Activated naive CD8-positive, alpha-beta T cell treated with anti-CD3 and anti-CD28 coated beads for 36 hours (primary cell): ENCODE data around the gene CD84. TPM values are rescaled to one million over a fixed set of nuclear protein-coding genes. Genes with fewer than 3 reads are reported as not detected.

Experiments used
- DNase-seq: peaks from one replicate; pipeline ENCODE4 v3.0.0; 2021
- H3K27ac Mint-ChIP-seq: one replicate; pipeline ENCODE4 v1.8.0; 2022; ENCODE audit warnings: mild to moderate bottlenecking, moderate library complexity, mixed read lengths
- H3K27me3 Mint-ChIP-seq: one replicate; pipeline ENCODE4 v1.8.0; 2022; ENCODE audit warnings: mild to moderate bottlenecking, mixed read lengths
- H3K36me3 Mint-ChIP-seq: one replicate; pipeline ENCODE4 v1.8.0; 2021; ENCODE audit warnings: mild to moderate bottlenecking, mixed read lengths
- H3K4me1 Mint-ChIP-seq: one replicate; pipeline ENCODE4 v1.8.0; 2021; ENCODE audit warnings: mixed read lengths
- H3K4me3 Mint-ChIP-seq: one replicate; pipeline ENCODE4 v1.8.0; 2022; ENCODE audit warnings: mild to moderate bottlenecking, moderate library complexity, mixed read lengths
- H3K9me3 Mint-ChIP-seq: one replicate; pipeline ENCODE4 v1.8.0; 2022; ENCODE audit warnings: mixed read lengths
- total RNA-seq, 2 experiments: library from RNA; stranded (reverse); gene quantifications; one replicate each; pipeline ENCODE4 v1.2.3, GENCODE V29; 2021

CD84 gene
- total RNA-seq, 2 experiments from 2014 or later: 13.5 to 13.7 TPM

DNA sequence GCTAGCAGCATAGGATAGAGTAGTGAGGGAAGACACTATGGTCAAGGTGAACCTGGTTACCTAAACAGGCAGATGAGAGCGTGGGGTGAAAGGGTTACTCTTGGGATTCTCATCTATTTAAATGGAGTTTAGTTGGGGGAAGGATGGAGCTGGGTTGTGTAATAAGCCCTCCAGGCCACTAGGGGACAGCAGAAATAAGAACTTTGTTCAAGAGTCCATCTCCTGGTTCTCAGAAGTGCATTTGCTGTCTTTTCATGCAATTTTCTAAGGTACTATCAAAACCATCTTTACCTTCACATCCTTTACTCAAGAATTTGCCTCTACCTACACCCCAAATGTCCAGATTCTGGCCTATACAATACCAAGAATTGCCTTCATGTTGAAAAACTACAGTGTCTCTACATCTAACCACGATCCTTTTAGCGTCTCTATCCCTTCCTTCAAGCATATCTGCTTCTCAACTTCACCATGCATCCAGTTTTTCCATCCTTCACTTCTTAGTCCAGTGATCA is 39.5 kb upstream of the CD84 start:
- Mint-ChIP-seq H3K4me1 (peaks cover 45% of the 10 kb centered on the region), H3K36me3 (peaks cover 69% of the 10 kb centered on the region), H3K27ac (peak overlapping the region; percentile 36), H3K27me3 (no peaks in the 10 kb centered on the region), H3K9me3 (peaks cover 1% of the 10 kb centered on the region), H3K4me3 (no peak overlapping the region)
- no peak for DNase-seq

DNA sequence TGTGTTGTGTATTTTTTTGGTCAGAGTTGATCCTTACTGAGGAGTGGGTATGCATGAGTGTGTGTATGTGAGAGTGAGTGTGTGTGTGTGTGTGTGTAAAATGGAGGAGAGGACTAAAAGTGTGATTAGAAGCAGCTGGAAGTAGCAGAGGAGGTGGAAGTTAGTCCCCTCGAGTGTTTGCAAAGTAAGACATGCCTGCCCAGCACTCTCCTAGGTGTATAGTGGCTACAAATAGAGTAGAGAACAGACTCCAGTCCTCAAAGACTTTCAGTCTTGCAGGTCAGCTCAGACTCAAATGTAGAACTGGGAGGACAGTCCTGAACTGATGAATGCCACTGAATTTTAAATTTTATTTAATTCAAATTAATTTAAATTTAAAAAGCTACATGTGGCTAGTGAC is 39.0 kb upstream of the CD84 start:
- Mint-ChIP-seq H3K4me1 (peaks cover 41% of the 10 kb centered on the region), H3K36me3 (peaks cover 68% of the 10 kb centered on the region), H3K9me3 (peaks cover under 1% of the 10 kb centered on the region), H3K4me3 (no peak overlapping the region), H3K27ac (no peak overlapping the region), H3K27me3 (no peaks in the 10 kb centered on the region)
- no peak for DNase-seq

DNA sequence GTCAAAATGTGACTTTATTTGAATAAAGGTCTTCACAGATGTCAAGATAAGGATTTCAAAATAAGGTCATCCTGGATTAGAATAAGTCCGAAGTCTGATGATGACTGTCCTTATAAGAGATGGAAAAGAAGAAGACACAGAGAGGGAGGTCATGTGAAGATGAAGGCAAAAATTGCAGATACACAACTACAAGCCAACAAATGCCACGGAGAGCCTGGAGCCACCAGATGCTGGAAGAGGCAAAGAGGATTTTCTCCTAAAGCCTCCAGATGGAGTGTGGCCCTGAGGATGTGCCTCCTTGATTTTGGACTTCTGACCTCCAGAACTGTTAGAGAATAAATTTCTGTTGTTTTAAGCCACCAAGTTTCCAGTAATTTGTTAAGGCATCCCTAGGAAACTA is 36.4 kb upstream of the CD84 start:
- Mint-ChIP-seq H3K4me1 (peaks cover 25% of the 10 kb centered on the region), H3K27ac (no peak overlapping the region), H3K9me3 (no peaks in the 10 kb centered on the region), H3K27me3 (no peaks in the 10 kb centered on the region), H3K4me3 (no peak overlapping the region), H3K36me3 (peaks cover 56% of the 10 kb centered on the region)
- no peak for DNase-seq

DNA sequence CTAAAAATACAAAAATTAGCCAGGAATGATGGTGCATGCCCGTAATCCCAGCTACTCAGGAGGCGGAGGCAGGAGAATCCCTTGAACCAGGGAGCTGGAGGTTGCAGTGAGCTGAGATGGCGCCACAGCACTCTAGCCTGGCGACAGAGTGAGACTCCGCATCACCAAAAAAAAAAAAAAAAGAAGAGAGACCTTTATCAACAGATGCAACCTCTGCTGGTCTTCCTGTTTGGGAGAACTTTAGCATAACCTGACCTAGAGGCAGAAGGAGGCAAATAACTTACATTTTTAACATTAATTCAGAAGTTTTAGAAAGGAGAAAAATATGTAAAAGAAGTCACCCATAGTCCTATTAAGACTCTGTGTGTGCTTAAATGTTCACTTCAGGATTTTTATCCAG is 35.1 kb upstream of the CD84 start:
- no peak for DNase-seq
- Mint-ChIP-seq H3K9me3 (no peaks in the 10 kb centered on the region), H3K27ac (no peak overlapping the region), H3K4me3 (no peak overlapping the region), H3K36me3 (peaks cover 48% of the 10 kb centered on the region), H3K27me3 (no peaks in the 10 kb centered on the region), H3K4me1 (peaks cover 21% of the 10 kb centered on the region)

DNA sequence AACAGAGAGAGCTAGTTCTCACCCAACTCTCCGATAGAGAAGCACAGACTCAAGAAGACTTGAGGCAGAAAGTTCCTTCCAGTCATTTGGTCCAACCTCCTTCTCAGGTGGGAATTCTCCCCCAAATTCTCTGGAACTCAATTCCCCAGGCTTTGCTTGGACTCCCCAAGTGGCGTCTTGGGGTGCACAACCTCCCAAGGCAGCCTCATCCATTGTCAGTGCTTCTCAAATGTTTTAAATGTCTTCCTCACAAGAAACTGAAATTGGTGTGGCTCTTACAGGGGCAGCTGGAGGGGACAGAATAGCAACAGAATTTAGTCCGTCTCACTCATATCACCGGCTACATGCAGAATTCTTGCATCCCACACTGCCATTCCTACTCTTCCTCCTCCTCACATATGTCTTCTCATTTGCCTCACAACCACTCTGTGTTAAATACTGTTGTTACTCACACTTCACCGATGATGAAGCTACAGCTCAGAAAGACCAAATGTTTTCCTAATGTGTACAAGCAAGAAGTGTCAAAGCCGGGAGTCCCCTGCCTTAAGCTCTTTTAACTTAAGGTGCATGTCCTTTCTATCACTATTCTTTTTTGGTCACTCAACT is 33.4 kb upstream of the CD84 start:
- no peak overlapping the region for H3K27ac Mint-ChIP-seq
- H3K4me3 Mint-ChIP-seq: no peak overlapping the region
- H3K4me1 Mint-ChIP-seq: peaks cover 20% of the 10 kb centered on the region
- no peaks in the 10 kb centered on the region for H3K9me3 Mint-ChIP-seq
- H3K27me3 Mint-ChIP-seq: no peaks in the 10 kb centered on the region
- H3K36me3 Mint-ChIP-seq: peaks cover 37% of the 10 kb centered on the region
- no peak for DNase-seq

DNA sequence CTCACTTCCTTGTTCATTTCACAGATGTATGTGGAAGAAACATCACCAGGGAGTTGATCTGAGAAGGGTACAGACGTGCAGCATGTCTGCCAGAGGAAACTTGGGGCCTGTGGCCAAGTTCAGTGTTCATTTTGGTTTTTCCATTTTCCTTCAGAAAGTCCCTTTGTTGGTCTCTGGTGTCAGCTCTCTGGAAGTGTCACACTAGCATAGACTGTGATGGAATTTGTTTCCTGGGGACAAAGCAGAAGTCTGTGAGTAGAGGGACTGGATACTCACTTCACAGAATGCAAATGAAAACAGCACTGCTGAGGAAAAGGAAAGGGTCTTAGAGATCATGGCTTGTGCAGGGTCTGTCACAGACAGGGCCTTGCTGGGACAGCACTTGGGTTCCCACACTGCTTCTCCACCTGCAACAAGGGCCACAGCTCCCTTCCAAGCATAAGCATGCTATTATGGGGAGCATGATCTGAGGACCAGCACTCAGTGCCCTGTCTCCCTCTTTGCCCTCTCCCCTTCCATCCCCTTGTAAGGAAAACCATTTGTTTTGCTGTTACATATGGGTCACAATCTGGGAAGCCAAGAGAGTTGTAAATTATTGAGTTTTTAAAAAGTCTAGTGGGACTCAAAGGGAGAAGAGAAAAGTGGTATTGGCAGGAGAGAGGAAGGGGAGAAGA is 31.4 kb upstream of the CD84 start:
- Mint-ChIP-seq H3K4me3 (no peak overlapping the region), H3K27ac (peak overlapping the region; percentile 57), H3K36me3 (peaks cover 35% of the 10 kb centered on the region), H3K27me3 (no peaks in the 10 kb centered on the region), H3K9me3 (no peaks in the 10 kb centered on the region), H3K4me1 (peaks cover 38% of the 10 kb centered on the region)
- no peak for DNase-seq

DNA sequence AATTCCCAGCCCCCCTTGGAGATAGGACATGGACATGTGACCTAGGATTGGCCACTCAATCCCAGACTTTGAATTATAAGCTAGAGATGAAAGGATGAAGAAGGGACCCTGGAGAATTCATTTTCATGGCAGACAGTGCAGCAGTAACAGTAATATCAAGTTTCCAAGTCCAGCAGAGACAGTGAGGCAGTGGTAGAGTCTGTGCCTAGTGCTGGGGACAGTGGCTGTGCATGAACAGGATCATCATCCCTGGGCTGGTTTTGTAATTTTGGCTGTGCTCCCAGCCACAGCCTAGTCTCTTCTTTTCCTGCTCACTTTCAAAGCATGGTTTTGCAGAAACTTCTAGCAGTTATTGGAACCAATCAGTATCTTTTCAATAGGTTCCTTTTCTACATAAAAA is 29.6 kb upstream of the CD84 start:
- peaks cover 46% of the 10 kb centered on the region for H3K4me1 Mint-ChIP-seq
- H3K4me3 Mint-ChIP-seq: no peak overlapping the region
- H3K36me3 Mint-ChIP-seq: peaks cover 37% of the 10 kb centered on the region
- peaks cover 10% of the 10 kb centered on the region for H3K9me3 Mint-ChIP-seq
- H3K27ac Mint-ChIP-seq: no peak overlapping the region
- no peak for DNase-seq
- no peaks in the 10 kb centered on the region for H3K27me3 Mint-ChIP-seq

DNA sequence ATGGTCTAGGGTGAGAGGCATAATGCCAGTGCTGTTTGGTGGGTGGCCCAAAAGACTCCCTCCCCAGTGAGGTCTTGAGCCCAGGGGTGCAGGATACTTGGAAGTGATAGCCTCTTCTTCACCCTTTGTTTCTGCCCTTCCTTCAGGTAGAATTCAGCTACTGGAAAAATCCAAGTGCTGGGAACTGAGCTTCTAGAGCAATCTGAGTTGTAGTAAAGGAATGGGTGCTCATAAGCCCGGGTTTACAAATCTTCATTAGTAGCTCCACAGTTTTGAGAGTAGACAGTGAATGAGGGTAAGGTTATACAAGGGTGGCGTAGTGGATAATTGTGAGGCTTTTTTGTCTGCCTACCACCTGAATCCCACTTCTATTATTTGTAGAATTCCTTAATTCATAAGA is 29.2 kb upstream of the CD84 start:
- Mint-ChIP-seq H3K27me3 (no peaks in the 10 kb centered on the region), H3K9me3 (peaks cover 12% of the 10 kb centered on the region), H3K4me1 (peaks cover 43% of the 10 kb centered on the region), H3K27ac (no peak overlapping the region), H3K4me3 (no peak overlapping the region), H3K36me3 (peaks cover 33% of the 10 kb centered on the region)
- no peak for DNase-seq

DNA sequence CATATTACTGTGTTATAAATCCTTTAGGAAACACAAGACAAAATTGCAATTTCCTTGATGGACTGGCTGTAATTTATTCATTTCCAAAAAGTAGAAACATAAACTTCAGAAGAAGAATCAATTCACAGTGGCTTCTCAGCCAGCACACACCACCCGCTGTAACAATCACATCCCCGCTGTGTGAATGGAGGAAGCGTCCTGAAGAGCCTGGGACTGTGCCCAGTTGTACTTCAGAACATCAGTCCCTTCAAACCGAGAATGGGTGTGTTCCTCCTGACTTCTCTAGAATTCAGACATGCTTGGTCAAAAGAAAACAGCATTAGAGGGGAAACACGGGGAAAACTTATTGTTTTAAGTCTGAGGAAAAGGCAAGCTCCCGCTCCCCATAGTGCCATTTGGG is 28.8 kb upstream of the CD84 start:
- H3K4me1 Mint-ChIP-seq: peaks cover 43% of the 10 kb centered on the region
- no peak overlapping the region for H3K4me3 Mint-ChIP-seq
- H3K36me3 Mint-ChIP-seq: peaks cover 32% of the 10 kb centered on the region
- no peak for DNase-seq
- H3K27ac Mint-ChIP-seq: peak overlapping the region; percentile 57
- no peaks in the 10 kb centered on the region for H3K27me3 Mint-ChIP-seq
- peaks cover 14% of the 10 kb centered on the region for H3K9me3 Mint-ChIP-seq

DNA sequence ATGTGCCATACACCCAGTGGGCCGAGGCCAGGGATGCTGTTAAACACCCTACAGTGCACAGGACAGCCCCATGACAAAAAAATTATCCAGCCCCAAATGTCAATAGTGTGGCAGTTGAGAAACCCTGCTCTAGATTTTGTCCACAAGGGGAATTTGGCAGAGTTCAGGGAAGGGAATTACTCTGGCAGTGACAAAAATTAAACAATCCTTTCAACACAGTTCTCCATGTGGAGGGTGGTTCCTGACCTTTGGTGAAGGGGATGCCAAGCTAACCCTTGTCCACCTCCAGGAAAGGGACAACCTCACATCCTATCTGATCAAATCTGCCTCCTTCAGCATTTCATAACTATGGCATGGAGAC is 28.4 kb upstream of the CD84 start:
- Mint-ChIP-seq H3K27ac (peak overlapping the region; percentile 88), H3K36me3 (peaks cover 34% of the 10 kb centered on the region), H3K4me1 (peaks cover 43% of the 10 kb centered on the region), H3K27me3 (no peaks in the 10 kb centered on the region), H3K4me3 (no peak overlapping the region), H3K9me3 (peaks cover 17% of the 10 kb centered on the region)
- no peak for DNase-seq

DNA sequence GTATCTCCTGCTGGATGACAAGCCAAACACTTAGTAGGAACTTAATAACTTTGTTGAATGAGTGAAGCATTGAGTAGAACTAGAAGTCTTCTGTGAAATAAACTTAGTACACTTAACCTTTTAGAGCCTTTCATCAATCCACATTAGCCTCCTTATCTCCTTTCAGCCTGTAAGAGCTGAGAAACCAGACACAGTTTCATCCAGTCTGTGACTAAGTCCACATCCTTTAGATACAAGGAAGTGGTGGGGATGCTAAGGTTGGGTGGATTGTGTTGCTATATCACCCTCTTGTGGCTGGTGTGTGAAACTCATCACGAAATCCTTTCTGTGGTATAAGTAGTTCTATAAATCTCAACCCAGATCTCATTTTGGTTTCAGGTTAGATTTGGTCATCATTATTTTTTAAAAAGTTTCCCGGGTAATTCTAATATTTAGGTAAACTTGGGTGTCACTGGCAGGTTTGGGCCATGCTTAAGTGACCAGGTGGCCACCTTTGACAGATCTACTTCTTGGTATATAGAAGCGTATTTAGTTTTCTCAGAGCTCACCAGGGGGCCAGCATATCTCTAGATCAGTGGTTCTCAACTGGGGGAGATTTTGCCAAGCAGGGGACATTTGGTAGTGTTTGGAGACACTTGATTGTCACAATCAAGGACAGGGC is 27.8 kb upstream of the CD84 start:
- H3K27ac Mint-ChIP-seq: peak overlapping the region; percentile 88
- H3K4me3 Mint-ChIP-seq: peak overlapping the region; percentile 20
- H3K9me3 Mint-ChIP-seq: peaks cover 20% of the 10 kb centered on the region
- H3K27me3 Mint-ChIP-seq: no peaks in the 10 kb centered on the region
- H3K36me3 Mint-ChIP-seq: peaks cover 32% of the 10 kb centered on the region
- peak; percentile 52 for DNase-seq
- H3K4me1 Mint-ChIP-seq: peaks cover 43% of the 10 kb centered on the region

DNA sequence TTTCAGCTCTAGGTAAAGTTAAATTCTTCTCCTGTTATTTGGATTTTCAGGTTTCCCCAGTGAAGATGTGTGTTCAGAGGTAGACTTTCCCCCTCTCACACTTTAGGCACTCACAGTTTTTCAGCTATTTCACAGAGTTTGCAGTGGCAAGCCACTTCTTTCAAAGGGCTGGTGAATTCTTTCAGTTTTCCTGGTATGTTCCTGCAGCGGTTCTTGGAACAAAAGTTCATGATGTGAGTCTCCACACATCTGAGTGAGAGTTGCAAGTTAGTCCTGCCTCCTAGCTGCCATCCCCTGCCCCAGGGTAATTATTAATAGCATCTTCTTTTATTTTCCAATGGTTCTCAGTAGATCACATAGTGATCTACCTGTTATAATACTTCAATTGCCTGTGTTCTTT is 27.3 kb upstream of the CD84 start:
- Mint-ChIP-seq H3K27me3 (no peaks in the 10 kb centered on the region), H3K36me3 (peaks cover 37% of the 10 kb centered on the region), H3K27ac (peak overlapping the region; percentile 88), H3K4me3 (peak overlapping the region; percentile 20), H3K4me1 (peaks cover 43% of the 10 kb centered on the region), H3K9me3 (peaks cover 26% of the 10 kb centered on the region)
- no peak for DNase-seq

DNA sequence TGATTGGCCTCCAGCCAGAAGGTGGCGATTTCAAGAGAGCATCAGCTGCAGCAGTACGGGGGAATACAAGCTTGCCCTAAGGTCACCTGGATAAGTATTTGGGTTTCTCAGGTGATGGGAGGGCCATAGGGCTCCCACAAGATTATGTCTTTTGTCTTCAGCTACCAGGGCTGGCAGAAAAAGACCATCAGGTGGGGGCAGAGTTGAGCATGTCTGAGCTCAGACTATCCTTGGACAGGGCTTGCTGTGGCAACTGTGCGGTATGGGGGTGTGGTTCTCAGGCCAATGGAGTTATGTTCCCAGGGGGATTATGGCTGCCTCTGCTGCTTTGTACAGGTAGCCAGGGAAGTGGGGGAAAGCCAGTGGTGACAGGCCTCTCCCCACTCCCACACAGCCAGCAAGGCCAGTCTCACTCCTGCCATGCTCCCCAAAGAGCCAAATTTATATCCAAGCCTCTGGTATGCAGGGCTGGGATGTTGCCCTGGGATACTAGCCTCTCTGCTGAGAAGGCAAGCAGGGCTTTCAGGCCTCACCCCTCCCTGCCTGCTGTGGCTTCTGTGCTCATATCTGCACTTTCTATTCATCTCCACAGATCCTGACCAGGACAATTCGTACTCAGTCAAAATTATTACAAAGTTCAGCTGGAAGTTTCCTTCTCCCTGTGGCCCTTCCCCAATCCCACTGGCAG is 26.6 kb upstream of the CD84 start:
- H3K4me1 Mint-ChIP-seq: peaks cover 38% of the 10 kb centered on the region
- H3K4me3 Mint-ChIP-seq: no peak overlapping the region
- H3K36me3 Mint-ChIP-seq: peaks cover 38% of the 10 kb centered on the region

DNA sequence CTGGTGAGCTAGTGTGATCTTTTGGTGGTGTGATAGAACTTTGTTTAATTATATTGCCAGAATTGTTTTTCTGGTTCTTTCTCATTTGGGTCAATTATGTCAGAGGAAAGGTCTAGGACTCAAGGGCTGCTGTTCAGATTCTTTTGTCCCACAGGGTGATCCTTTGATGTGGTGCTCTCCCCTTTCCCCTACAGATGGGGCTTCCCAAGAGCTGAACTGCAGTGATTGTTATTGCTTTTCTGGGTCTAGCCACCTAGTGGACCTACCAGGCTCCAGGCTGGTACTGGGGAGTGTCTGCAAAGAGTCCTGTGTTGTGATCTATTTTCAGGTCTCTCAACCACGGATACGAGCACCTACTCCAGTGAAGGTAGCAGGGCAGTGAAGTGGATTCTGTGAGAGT is 25.9 kb upstream of the CD84 start:
- H3K4me3 Mint-ChIP-seq: no peak overlapping the region
- H3K27ac Mint-ChIP-seq: peak overlapping the region; percentile 52
- no peaks in the 10 kb centered on the region for H3K27me3 Mint-ChIP-seq
- H3K36me3 Mint-ChIP-seq: peaks cover 39% of the 10 kb centered on the region
- peaks cover 33% of the 10 kb centered on the region for H3K4me1 Mint-ChIP-seq
- no peak for DNase-seq
- peaks cover 36% of the 10 kb centered on the region for H3K9me3 Mint-ChIP-seq

More for the DNA sequence above, 26.6 kb upstream of the CD84 start:
- Mint-ChIP-seq H3K27ac (peak overlapping the region; percentile 88), H3K27me3 (no peaks in the 10 kb centered on the region), H3K9me3 (peaks cover 32% of the 10 kb centered on the region)
- DNase-seq: no peak

DNA sequence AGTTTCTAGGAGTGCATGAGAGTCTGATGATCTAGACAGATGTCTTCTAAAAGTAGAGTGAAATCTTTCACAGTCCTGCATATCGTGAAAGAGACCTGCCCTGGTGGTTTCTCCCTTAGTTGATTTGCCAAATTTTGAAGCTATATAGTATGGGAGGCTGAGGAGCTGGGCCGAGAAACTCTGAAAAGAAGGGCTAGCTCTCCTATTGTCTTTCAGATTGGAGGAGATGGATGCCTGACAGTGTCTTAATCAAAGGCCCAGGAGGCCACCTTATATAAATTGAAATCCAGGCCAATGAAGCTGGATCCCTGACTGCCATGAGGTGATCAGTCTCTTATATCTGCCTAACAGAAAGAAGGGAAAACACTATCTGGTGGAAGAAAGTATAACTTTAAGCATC is 18.4 kb upstream of the CD84 start:
- Mint-ChIP-seq H3K27me3 (peaks cover 3% of the 10 kb centered on the region), H3K36me3 (peaks cover 26% of the 10 kb centered on the region), H3K27ac (no peak overlapping the region), H3K9me3 (peaks cover 39% of the 10 kb centered on the region), H3K4me1 (peaks cover 8% of the 10 kb centered on the region), H3K4me3 (no peak overlapping the region)
- no peak for DNase-seq
